Panc1 (cell line): Measurements from ENCODE around the gene FSTL4. TPM values are rescaled to one million over a fixed set of nuclear protein-coding genes. Genes with fewer than 3 reads are reported as not detected.

ENCODE experiments used
- ATAC-seq: fragments of 200-7000 bp; cut with Tn5 transposase; 2 replicates; pipeline ENCODE4 v1.9.1; 2020; ENCODE audit warnings: mild to moderate bottlenecking, moderate library complexity
- BruUV-seq: library from RNA; stranded (reverse); fragments of 400-500 nt; replicated peaks from 2 replicates; lab custom pipeline; 2021; lab: Mats Ljungman, UMichigan
- CTCF ChIA-PET: fragments of 300-600 bp; sonication (Branson Sonifier 250); formaldehyde crosslinking; loops from one replicate; lab custom pipeline; 2022; ENCODE audit warnings: antibody characterized with exemption; lab: Charles Lee
- POLR2A ChIA-PET: fragments of 300-600 bp; sonication (Branson Sonifier 250); formaldehyde crosslinking; loops from one replicate; lab custom pipeline; 2022; ENCODE audit warnings: antibody characterized with exemption; lab: Charles Lee
- DNase-seq: peaks from one replicate; pipeline ENCODE4 v3.0.0-alpha.2; 2010; ENCODE audit warnings: low read depth, low spot score
- H3K27ac ChIP-seq: 2 replicates; pipeline ENCODE4 v1.5.1; 2011; ENCODE audit warnings: mild to moderate bottlenecking, low read length, inconsistent platforms
- H3K27me3 ChIP-seq: fragments of 200-500 bp; sonication (Bioruptor generic); 2 replicates; pipeline ENCODE4 v1.6.0; 2014; ENCODE audit warnings: low read length, inconsistent platforms; ENCODE audit not compliant: control insufficient read depth, insufficient read depth
- H3K36me3 ChIP-seq: fragments of 200-500 bp; sonication (Bioruptor generic); 2 replicates; pipeline ENCODE4 v1.5.1; 2014; ENCODE audit warnings: inconsistent platforms, mild to moderate bottlenecking, low read length, moderate library complexity; ENCODE audit not compliant: control insufficient read depth, insufficient read depth
- H3K4me1 ChIP-seq: 2 replicates; pipeline ENCODE4 v1.5.1; 2011; ENCODE audit warnings: inconsistent platforms, mild to moderate bottlenecking, low read length, moderate library complexity; ENCODE audit not compliant: control insufficient read depth, insufficient read depth
- H3K4me3 ChIP-seq, 2 experiments: 2 replicates each; pipeline ENCODE4 v1.5.1; 2011 to 2012; ENCODE audit warnings: low read depth in 2 of 2, low read length in 2 of 2, mild to moderate bottlenecking in 2 of 2, inconsistent platforms in 1 of 2, moderate library complexity in 1 of 2
- H3K9me3 ChIP-seq: fragments of 200-500 bp; sonication (Bioruptor generic); 2 replicates; pipeline ENCODE4 v1.5.1; 2014; ENCODE audit warnings: low read depth, mild to moderate bottlenecking, inconsistent platforms, low read length, moderate library complexity; ENCODE audit not compliant: control insufficient read depth, insufficient read depth
- POLR2AphosphoS5 ChIP-seq: IDR thresholded peaks from 2 replicates; pipeline ENCODE4 v1.6.1; 2012; ENCODE audit warnings: mild to moderate bottlenecking, low read depth, low read length, moderate library complexity
- REST ChIP-seq, 2 experiments: IDR thresholded peaks; 2 replicates each; pipeline ENCODE4 v1.6.1; 2011 to 2012; ENCODE audit warnings: low read depth in 2 of 2, control low read depth in 1 of 2, low read length in 1 of 2, mild to moderate bottlenecking in 1 of 2, moderate library complexity in 1 of 2; ENCODE audit not compliant: insufficient read depth in 1 of 2
- SIN3A ChIP-seq: IDR thresholded peaks from 2 replicates; pipeline ENCODE4 v1.6.1; 2012; ENCODE audit warnings: low read depth, mild to moderate bottlenecking, low read length, moderate library complexity, borderline replicate concordance; ENCODE audit not compliant: insufficient read depth
- TCF7L2 ChIP-seq: IDR thresholded peaks from 2 replicates; pipeline ENCODE4 v1.6.1; 2011; ENCODE audit warnings: mild to moderate bottlenecking, low read depth, low read length, inconsistent platforms
- in situ Hi-C: cut with HindIII; loops from 2 replicates; pipeline ENCODE4 v1.10.0; 2016; ENCODE audit warnings: low sequenced_read_pairs, low pct_unique_long_range_greater_than_20kb
- intact Hi-C: fragments of 100-400 bp; cut with micrococcal nuclease; formaldehyde crosslinking; loops from one replicate; pipeline ENCODE4 v1.10.0; 2022; ENCODE audit not compliant: unreplicated experiment
- total RNA-seq: library from RNA; stranded (reverse); gene quantifications from one replicate; pipeline ENCODE4 v1.2.1, GENCODE V29; 2021; ENCODE audit not compliant: unreplicated experiment
- TF ChIP-seq, protein P1 (sequence below): fragments of 450-650 bp; IDR thresholded peaks from 2 replicates; pipeline ENCODE4 v1.5.1; 2017; ENCODE audit warnings: mild to moderate bottlenecking

The FSTL4 gene
- total RNA-seq, 1 experiment from 2014 or later, result 0.18 TPM

DNA sequence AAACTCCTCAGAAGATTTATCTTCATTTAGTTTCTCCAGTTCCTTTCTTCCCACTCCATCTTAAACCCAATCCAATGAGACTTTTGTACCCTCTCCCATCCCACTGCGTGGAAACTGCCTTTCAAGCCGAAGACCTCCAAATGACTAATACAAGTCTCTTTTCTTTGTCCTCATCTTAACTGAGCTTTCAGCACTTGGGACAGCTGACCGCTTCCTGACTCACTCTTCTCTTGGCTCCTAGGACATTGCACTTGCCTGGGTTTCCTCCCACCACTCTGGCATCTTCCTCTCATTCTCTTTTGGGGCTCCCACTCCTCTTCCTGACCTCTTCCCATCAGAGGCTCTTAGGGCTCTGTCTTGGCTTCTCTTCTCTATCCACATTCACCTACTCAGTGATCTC is 316.8 kb downstream of the FSTL4 start:
- ChIA-PET CTCF (no interaction called here), POLR2A (no interaction called here)
- intact Hi-C loops (no loop called here), in situ Hi-C loops (no loop called here)
- DNase-seq, result no peak
- H3K36me3 ChIP-seq, result no peaks in the 10 kb centered on the region
- no peaks in the 10 kb centered on the region for H3K9me3 ChIP-seq
- no peak overlapping the region for H3K4me3 ChIP-seq
- no peak overlapping the region for H3K27ac ChIP-seq
- TF ChIP-seq, protein P1, sequence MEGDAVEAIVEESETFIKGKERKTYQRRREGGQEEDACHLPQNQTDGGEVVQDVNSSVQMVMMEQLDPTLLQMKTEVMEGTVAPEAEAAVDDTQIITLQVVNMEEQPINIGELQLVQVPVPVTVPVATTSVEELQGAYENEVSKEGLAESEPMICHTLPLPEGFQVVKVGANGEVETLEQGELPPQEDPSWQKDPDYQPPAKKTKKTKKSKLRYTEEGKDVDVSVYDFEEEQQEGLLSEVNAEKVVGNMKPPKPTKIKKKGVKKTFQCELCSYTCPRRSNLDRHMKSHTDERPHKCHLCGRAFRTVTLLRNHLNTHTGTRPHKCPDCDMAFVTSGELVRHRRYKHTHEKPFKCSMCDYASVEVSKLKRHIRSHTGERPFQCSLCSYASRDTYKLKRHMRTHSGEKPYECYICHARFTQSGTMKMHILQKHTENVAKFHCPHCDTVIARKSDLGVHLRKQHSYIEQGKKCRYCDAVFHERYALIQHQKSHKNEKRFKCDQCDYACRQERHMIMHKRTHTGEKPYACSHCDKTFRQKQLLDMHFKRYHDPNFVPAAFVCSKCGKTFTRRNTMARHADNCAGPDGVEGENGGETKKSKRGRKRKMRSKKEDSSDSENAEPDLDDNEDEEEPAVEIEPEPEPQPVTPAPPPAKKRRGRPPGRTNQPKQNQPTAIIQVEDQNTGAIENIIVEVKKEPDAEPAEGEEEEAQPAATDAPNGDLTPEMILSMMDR, result no peak
- TF ChIP-seq REST (IDR thresholded peaks at IDR 0.05; ENCODE audit: insufficient read depth in 1 of 2, low read depth in 2 of 2, low read length in 1 of 2), result peak; percentile 52 to 63; a peak in 3 of 4 replicates
- ATAC-seq, result no peak
- H3K27me3 ChIP-seq, result peaks cover 7% of the 10 kb centered on the region
- no TSS peak for BruUV-seq
- H3K4me1 ChIP-seq, result no peaks in the 10 kb centered on the region

DNA sequence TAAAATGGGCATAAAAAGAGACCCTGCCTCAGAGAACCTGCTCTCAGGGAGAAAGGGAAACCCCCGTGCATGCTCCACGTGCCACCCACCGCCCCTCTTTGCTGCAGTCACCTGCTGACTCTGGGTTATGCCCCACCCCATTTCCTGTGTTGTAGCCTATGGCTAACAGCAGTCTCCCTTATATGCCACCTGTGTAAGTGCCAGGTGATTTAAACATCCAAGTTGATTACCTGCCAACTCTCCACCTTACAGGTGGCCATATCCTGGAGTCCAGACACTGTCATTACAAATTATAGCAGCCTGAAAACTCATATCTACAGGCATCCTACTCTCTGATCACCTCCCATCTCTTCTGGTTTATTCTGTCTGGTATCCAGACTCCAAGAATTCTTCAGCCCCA is 318.0 kb downstream of the FSTL4 start:
- TF ChIP-seq SIN3A, result no peak
- TF ChIP-seq TCF7L2, result no peak
- TF ChIP-seq, protein P1, result no peak
- Histone ChIP-seq H3K36me3 (no peaks in the 10 kb centered on the region), H3K27me3 (peaks cover 7% of the 10 kb centered on the region), H3K9me3 (no peaks in the 10 kb centered on the region), H3K4me3 (no peak overlapping the region), H3K27ac (no peak overlapping the region), H3K4me1 (no peaks in the 10 kb centered on the region)
- BruUV-seq, result no TSS peak
- ChIA-PET CTCF (no interaction called here), POLR2A (no interaction called here)
- intact Hi-C loops, result no loop called here
- no peak for ATAC-seq
- no peak for DNase-seq
- in situ Hi-C loops, result no loop called here

- intact Hi-C loops, result no loop called here
- CTCF ChIA-PET, result no interaction called here
- no peak overlapping the region for H3K4me3 ChIP-seq
- no TSS peak for BruUV-seq
- TF ChIP-seq REST (IDR thresholded peaks at IDR 0.05; ENCODE audit: insufficient read depth in 1 of 2, low read depth in 2 of 2, low read length in 1 of 2), result no peak
- TF ChIP-seq POLR2AphosphoS5, result no peak
- TF ChIP-seq, protein P1, result no peak
- no peak for TF ChIP-seq TCF7L2
- TF ChIP-seq SIN3A, result no peak
- H3K9me3 ChIP-seq, result no peaks in the 10 kb centered on the region
- no peak for DNase-seq
- H3K27ac ChIP-seq, result no peak overlapping the region
- POLR2A ChIA-PET, result no interaction called here
- no peaks in the 10 kb centered on the region for H3K36me3 ChIP-seq
- in situ Hi-C loops, result no loop called here
- no peaks in the 10 kb centered on the region for H3K4me1 ChIP-seq
- H3K27me3 ChIP-seq, result peaks cover 7% of the 10 kb centered on the region
- no peak for ATAC-seq
Observed at GRCh38 chr5:133293960-133294359, 318.4 kb downstream of the FSTL4 start.
